ENCODE data around the gene M1AP.
"Not testable (repeated sequence)": the region's sequence is repeated elsewhere in the genome, so short reads cannot be mapped to it uniquely, and the experiment has no call there.

M1AP gene

GRCh38 chr2:74655579-74655978 is 7.4 kb upstream of the M1AP start:
- DNase-seq: no peak
- intact Hi-C loops (cut with DNase I): no loop called here

- intact Hi-C loops (cut with DNase I): no loop called here
- DNase-seq: peak; percentile 89 to 99 (median 97)
These were observed 6.1 kb upstream of the M1AP start, which contains the start of gene SEMA4F for GRCh38 chr2:74653985-74654882. TSS of gene SEMA4F (plus strand) at chr2:74654247. CDS start at chr2:74654377, 130 bp downstream.

GRCh38 chr2:74653589-74653984 is 5.5 kb upstream of the M1AP start:
- DNase-seq: no peak
- intact Hi-C loops (cut with DNase I): no loop called here

GRCh38 chr2:74646834-74647482 is 1.2 kb downstream of the M1AP start:
- intact Hi-C loops (cut with DNase I): no loop called here
- no peak for DNase-seq

- DNase-seq: no peak
- intact Hi-C loops (cut with DNase I): no loop called here
These were observed 1.9 kb downstream of the M1AP start for GRCh38 chr2:74646201-74646600.

GRCh38 chr2:74645344-74645743 is 2.8 kb downstream of the M1AP start:
- DNase-seq: no peak
- intact Hi-C loops (cut with DNase I): no loop called here

- intact Hi-C loops (cut with DNase I): no loop called here
- no peak for DNase-seq
These were observed 8.6 kb downstream of the M1AP start for GRCh38 chr2:74639550-74639949.

- DNase-seq: no peak
- intact Hi-C loops (cut with DNase I): no loop called here
These were observed 15.2 kb downstream of the M1AP start for GRCh38 chr2:74632939-74633312.

GRCh38 chr2:74632209-74632938 is 15.8 kb downstream of the M1AP start:
- intact Hi-C loops (cut with DNase I): no loop called here
- no peak for DNase-seq

GRCh38 chr2:74630454-74630853 is 17.7 kb downstream of the M1AP start:
- intact Hi-C loops (cut with DNase I); DNase-seq: not testable (repeated sequence)

GRCh38 chr2:74628538-74629105 is 19.5 kb downstream of the M1AP start:
- intact Hi-C loops (cut with DNase I): no loop called here
- no peak for DNase-seq

- DNase-seq: no peak
- intact Hi-C loops (cut with DNase I): no loop called here
These were observed 22.3 kb downstream of the M1AP start for GRCh38 chr2:74625658-74626425.

- no peak for DNase-seq
- intact Hi-C loops (cut with DNase I): no loop called here
These were observed 27.5 kb downstream of the M1AP start for GRCh38 chr2:74620671-74621070.

- no peak for DNase-seq
- intact Hi-C loops (cut with DNase I): no loop called here
These were observed 28.4 kb downstream of the M1AP start for GRCh38 chr2:74619651-74620297.

- DNase-seq: no peak
- intact Hi-C loops (cut with DNase I): no loop called here
These were observed 29.6 kb downstream of the M1AP start for GRCh38 chr2:74618410-74619083.

- intact Hi-C loops (cut with DNase I): no loop called here
- no peak for DNase-seq
These were observed 31.0 kb downstream of the M1AP start for GRCh38 chr2:74617122-74617521.

- no peak for DNase-seq
- intact Hi-C loops (cut with DNase I): no loop called here
These were observed 41.2 kb downstream of the M1AP start for GRCh38 chr2:74606927-74607326.

All from head of caudate nucleus (tissue), 42 donors.